HCT116 (cell line): ENCODE results near the gene TMEM9B. TPM values are rescaled to one million over a fixed set of nuclear protein-coding genes. Genes with fewer than 3 reads are reported as not detected.

Experiments
- ATAC-seq: fragments of 200-7000 bp; cut with Tn5 transposase; 2 replicates; pipeline ENCODE4 v1.9.1; 2020; ENCODE audit warnings: mild to moderate bottlenecking, moderate library complexity
- BruUV-seq: library from RNA; stranded (reverse); fragments of 400-500 nt; replicated peaks from 2 replicates; lab custom pipeline; 2021; lab: Mats Ljungman, UMichigan
- CTCF ChIA-PET: fragments of 300-600 bp; sonication (Branson Sonifier 250); formaldehyde crosslinking; loops from one replicate; lab custom pipeline; 2021; ENCODE audit warnings: antibody characterized with exemption; lab: Charles Lee
- POLR2A ChIA-PET: fragments of 300-600, 350-600 bp; sonication (Branson Sonifier 250); formaldehyde crosslinking; loops from one replicate; lab custom pipeline; 2021; ENCODE audit warnings: antibody characterized with exemption; lab: Charles Lee
- RAD21 ChIA-PET, 2 experiments: fragments of 300-600 bp; sonication (Branson Sonifier 250); formaldehyde crosslinking; loops; one replicate each; lab custom pipeline; 2023; ENCODE audit warnings: low total read pairs in 2 of 2; ENCODE audit not compliant: uncharacterized antibody in 2 of 2, unreplicated experiment in 2 of 2, low non-redundant PET in 1 of 2; lab: Charles Lee
- DNase-seq: peaks from one replicate; pipeline ENCODE4 v3.0.0-alpha.2; 2010; ENCODE audit warnings: low read depth, low spot score
- H2AFZ ChIP-seq: fragments of 200-600 bp; shearing (Covaris generic), sonication (generic); 2 replicates; pipeline ENCODE4 v1.6.1; 2017; ENCODE audit warnings: low read depth, mixed run types, mixed read lengths, antibody characterized with exemption, low read length; ENCODE audit not compliant: poor library complexity, severe bottlenecking
- H3K27ac ChIP-seq: 2 replicates; pipeline ENCODE4 v1.5.1; 2012; ENCODE audit warnings: low read depth, low read length
- H3K27me3 ChIP-seq: fragments of 200-600 bp; sonication (generic); 2 replicates; pipeline ENCODE4 v1.6.1; 2016; ENCODE audit warnings: mixed run types, low read length, mixed read lengths; ENCODE audit not compliant: insufficient read depth
- H3K36me3 ChIP-seq, 2 experiments: fragments of 200-500 bp in 1 of 2; fragments of 200-600 bp in 1 of 2; sonication (Bioruptor generic) in 1 of 2; sonication (generic) in 1 of 2; 2 replicates each; pipeline versions ENCODE4 v1.5.1 to v1.6.1; 2014 to 2016; ENCODE audit warnings: low read length in 2 of 2, inconsistent platforms in 1 of 2, mixed read lengths in 1 of 2, mixed run types in 1 of 2; ENCODE audit not compliant: insufficient read depth in 2 of 2, control insufficient read depth in 1 of 2
- H3K4me1 ChIP-seq, 2 experiments: fragments of 200-600 bp in 1 of 2; sonication (generic) in 1 of 2; 2 replicates each; pipeline versions ENCODE4 v1.5.1 to v1.6.1; 2012 to 2017; ENCODE audit warnings: low read length in 2 of 2, inconsistent platforms in 1 of 2, mild to moderate bottlenecking in 1 of 2, mixed read lengths in 1 of 2, mixed run types in 1 of 2, moderate library complexity in 1 of 2; ENCODE audit not compliant: insufficient read depth in 2 of 2, control insufficient read depth in 1 of 2
- H3K4me2 ChIP-seq: fragments of 200-600 bp; sonication (generic); 2 replicates; pipeline ENCODE4 v1.6.1; 2017; ENCODE audit warnings: mixed run types, low read length, mixed read lengths
- H3K4me3 ChIP-seq, 2 experiments: fragments of 200-600 bp in 1 of 2; sonication (generic) in 1 of 2; replicated peaks in 1 of 2; 2 replicates each; pipeline ENCODE4 v1.5.1; 2011 to 2016; ENCODE audit warnings: low read length in 2 of 2, control low read depth in 1 of 2, low read depth in 1 of 2, mild to moderate bottlenecking in 1 of 2, mixed read lengths in 1 of 2, mixed run types in 1 of 2
- H3K79me2 ChIP-seq: fragments of 200-600 bp; sonication (generic); 2 replicates; pipeline ENCODE4 v1.6.1; 2017; ENCODE audit warnings: mild to moderate bottlenecking, mixed run types, low read length, moderate library complexity, mixed read lengths; ENCODE audit not compliant: insufficient read depth
- H3K9ac ChIP-seq: fragments of 200-600 bp; sonication (generic); 2 replicates; pipeline ENCODE4 v1.6.1; 2016; ENCODE audit warnings: low read length, mixed read lengths
- H3K9me2 ChIP-seq: fragments of 200-600 bp; sonication (generic), shearing (Covaris generic); 2 replicates; pipeline ENCODE4 v1.6.1; 2017; ENCODE audit warnings: mixed run types, mild to moderate bottlenecking, moderate library complexity; ENCODE audit not compliant: insufficient read depth
- H3K9me3 ChIP-seq, 2 experiments: fragments of 200-500 bp in 1 of 2; fragments of 200-600 bp in 1 of 2; sonication (Bioruptor generic) in 1 of 2; sonication (generic) in 1 of 2; 2 replicates each; pipeline ENCODE4 v1.6.1; 2014 to 2017; ENCODE audit warnings: low read length in 2 of 2, mixed read lengths in 2 of 2, inconsistent platforms in 1 of 2, low read depth in 1 of 2, mild to moderate bottlenecking in 1 of 2, mixed run types in 1 of 2, moderate library complexity in 1 of 2; ENCODE audit not compliant: control insufficient read depth in 1 of 2, insufficient read depth in 1 of 2
- H4K20me1 ChIP-seq: fragments of 200-600 bp; sonication (generic), shearing (Covaris generic); 2 replicates; pipeline ENCODE4 v1.6.1; 2017; ENCODE audit warnings: mixed run types, mild to moderate bottlenecking, moderate library complexity; ENCODE audit not compliant: insufficient read depth
- ATF3 ChIP-seq: IDR thresholded peaks from 2 replicates; pipeline ENCODE4 v1.6.1; 2012
- CEBPB ChIP-seq: IDR thresholded peaks from 2 replicates; pipeline ENCODE4 v1.6.1; 2012; ENCODE audit warnings: low read depth
- CTCF ChIP-seq, 3 experiments: fragments of 200-600 bp in 1 of 3; sonication (generic) in 1 of 3; IDR thresholded peaks in 2 of 3; conservative IDR thresholded peaks in 1 of 3; 2 replicates each; pipeline ENCODE4 v1.5.1; 2012 to 2017; ENCODE audit warnings: low read depth in 2 of 3, low read length in 2 of 3, antibody characterized with exemption in 1 of 3, borderline replicate concordance in 1 of 3, control low read depth in 1 of 3, mild to moderate bottlenecking in 1 of 3, mixed read lengths in 1 of 3, mixed run types in 1 of 3, moderate library complexity in 1 of 3; ENCODE audit not compliant: insufficient read depth in 1 of 3
- EGR1 ChIP-seq: IDR thresholded peaks from 2 replicates; pipeline ENCODE4 v1.6.1; 2012; ENCODE audit warnings: low read depth
- ELF1 ChIP-seq: IDR thresholded peaks from 2 replicates; pipeline ENCODE4 v1.6.1; 2012; ENCODE audit warnings: low read depth, borderline replicate concordance
- EZH2 ChIP-seq: fragments of 200-600 bp; sonication (generic); IDR thresholded peaks from 2 replicates; pipeline ENCODE4 v1.6.1; 2017; ENCODE audit warnings: antibody characterized with exemption, mixed run types
- EZH2phosphoT487 ChIP-seq: fragments of 200-600 bp; IDR thresholded peaks from 2 replicates; pipeline ENCODE4 v1.6.1; 2018; ENCODE audit warnings: antibody characterized with exemption, borderline replicate concordance
- FOSL1 ChIP-seq: IDR thresholded peaks from 2 replicates; pipeline ENCODE4 v1.6.1; 2012; ENCODE audit warnings: low read depth
- JUND ChIP-seq: IDR thresholded peaks from 2 replicates; pipeline ENCODE4 v1.6.1; 2012
- POLR2AphosphoS5 ChIP-seq: IDR thresholded peaks from 2 replicates; pipeline ENCODE4 v1.6.1; 2011; ENCODE audit warnings: mild to moderate bottlenecking, low read depth, low read length, moderate library complexity
- SIN3A ChIP-seq: IDR thresholded peaks from 2 replicates; pipeline ENCODE4 v1.6.1; 2012; ENCODE audit warnings: low read depth
- SP1 ChIP-seq: IDR thresholded peaks from 2 replicates; pipeline ENCODE4 v1.6.1; 2012; ENCODE audit warnings: low read depth
- TCF7L2 ChIP-seq: IDR thresholded peaks from 2 replicates; pipeline ENCODE4 v1.7.0; 2011; ENCODE audit warnings: borderline replicate concordance, inconsistent platforms; ENCODE audit not compliant: insufficient read depth, insufficient read length; ENCODE audit errors: extremely low read depth
- YY1 ChIP-seq: IDR thresholded peaks from 2 replicates; pipeline ENCODE4 v1.6.1; 2011; ENCODE audit warnings: low read length, low read depth, moderate library complexity, mild to moderate bottlenecking; ENCODE audit not compliant: insufficient replicate concordance; ENCODE audit errors: extremely low read depth
- ZBTB33 ChIP-seq: IDR thresholded peaks from 2 replicates; pipeline ENCODE4 v1.6.1; 2011; ENCODE audit warnings: mild to moderate bottlenecking, low read length, moderate library complexity; ENCODE audit not compliant: insufficient replicate concordance; ENCODE audit errors: extremely low read depth
- ZNF274 ChIP-seq: fragments of 200-500 bp; sonication (Bioruptor generic); IDR thresholded peaks from 2 replicates; pipeline ENCODE4 v1.6.1; 2014; ENCODE audit warnings: mild to moderate bottlenecking, low read depth, low read length, inconsistent platforms
- intact Hi-C: fragments of 100-400 bp; cut with micrococcal nuclease; formaldehyde crosslinking; loops from 2 replicates; pipeline ENCODE4 v1.10.0; 2022
- total RNA-seq: library from RNA; stranded (reverse); gene quantifications from one replicate; pipeline ENCODE4 v1.2.1, GENCODE V29; 2021; ENCODE audit not compliant: unreplicated experiment

TMEM9B gene
- total RNA-seq, 1 experiment from 2014 or later = 26.8 TPM

GRCh38 chr11:8983552-8983951, 19.3 kb upstream of the TMEM9B start:
- DNase-seq (no peak), ATAC-seq (no peak)
- Histone ChIP-seq H3K4me2 (no peak overlapping the region), H3K9me2 (no peaks in the 10 kb centered on the region), H3K4me3 (no peak overlapping the region), H3K79me2 (no peaks in the 10 kb centered on the region), H3K27me3 (no peaks in the 10 kb centered on the region), H2AFZ (no peak overlapping the region), H4K20me1 (no peaks in the 10 kb centered on the region), H3K9me3 (no peaks in the 10 kb centered on the region), H3K36me3 (no peaks in the 10 kb centered on the region), H3K27ac (no peak overlapping the region), H3K4me1 (peaks cover 0 to 2% of the 10 kb centered on the region in 2 experiments; a peak in 2 of 4 replicates), H3K9ac (no peak overlapping the region)
- no TSS peak for BruUV-seq
- intact Hi-C loops = no loop called here
- RAD21 ChIA-PET = no interaction called here
- POLR2A ChIA-PET = no interaction called here
- TF ChIP-seq ZBTB33 (no peak), CEBPB (no peak), ELF1 (no peak), SP1 (no peak), EZH2phosphoT487 (no peak)
- CTCF ChIA-PET = no interaction called here

GRCh38 chr11:8980485-8980884, 16.2 kb upstream of the TMEM9B start:
- no peaks in the 10 kb centered on the region for H3K9me3 ChIP-seq
- H2AFZ ChIP-seq = no peak overlapping the region
- no peaks in the 10 kb centered on the region for H3K36me3 ChIP-seq
- ChIA-PET CTCF (no interaction called here), POLR2A (interaction anchor here (0.5 kb wide), 1 partner anchor 393 kb away, joined by 4 read pairs; no protein-coding TSS in a partner anchor), RAD21 (no interaction called here)
- H3K9me2 ChIP-seq = no peaks in the 10 kb centered on the region
- BruUV-seq = no TSS peak
- no peak overlapping the region for H3K9ac ChIP-seq
- no peaks in the 10 kb centered on the region for H3K27me3 ChIP-seq
- intact Hi-C loops = no loop called here
- no peak overlapping the region for H3K4me2 ChIP-seq
- H3K4me1 ChIP-seq = no peaks in the 10 kb centered on the region
- H3K79me2 ChIP-seq = no peaks in the 10 kb centered on the region
- no peak for ATAC-seq
- no peak overlapping the region for H3K4me3 ChIP-seq
- DNase-seq = no peak
- H3K27ac ChIP-seq = no peak overlapping the region
- no peaks in the 10 kb centered on the region for H4K20me1 ChIP-seq
- TF ChIP-seq JUND (no peak), YY1 (no peak), SP1 (no peak), EZH2 (no peak), POLR2AphosphoS5 (no peak), ELF1 (no peak), ZNF274 (no peak), ATF3 (no peak), EGR1 (no peak), TCF7L2 (no peak), EZH2phosphoT487 (no peak), CTCF (IDR thresholded peaks at IDR 0.05 in 2 of 3, conservative IDR thresholded peaks at IDR 0.05 in 1 of 3; ENCODE audit: borderline replicate concordance in 1 of 3, insufficient read depth in 1 of 3, low read depth in 2 of 3, low read length in 2 of 3) (no peak), SIN3A (no peak), FOSL1 (no peak)
